ENCODE data around the gene GALNT2.

DNA sequence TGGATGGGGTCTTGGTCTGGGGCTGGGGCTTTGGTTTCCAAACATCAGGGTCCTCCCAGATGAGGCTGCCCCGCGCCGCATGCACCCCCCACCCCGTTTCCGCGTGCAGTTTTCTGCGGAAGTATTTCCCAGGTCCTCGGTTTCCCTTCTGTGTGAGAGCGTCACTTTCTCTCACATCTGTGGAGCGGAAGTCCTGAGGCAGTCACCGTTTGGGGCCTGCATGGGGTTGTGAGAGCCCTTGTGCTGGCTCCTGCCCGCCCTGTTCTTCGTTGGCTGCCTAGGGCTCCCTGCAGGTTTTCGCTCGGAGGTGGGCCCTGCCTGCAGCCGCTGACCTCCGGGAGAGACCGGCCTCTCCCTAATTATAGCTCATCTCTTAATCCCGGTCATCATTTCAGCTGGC lies 88.0 kb downstream of the GALNT2 start:
- TF ChIP-seq, protein P1, sequence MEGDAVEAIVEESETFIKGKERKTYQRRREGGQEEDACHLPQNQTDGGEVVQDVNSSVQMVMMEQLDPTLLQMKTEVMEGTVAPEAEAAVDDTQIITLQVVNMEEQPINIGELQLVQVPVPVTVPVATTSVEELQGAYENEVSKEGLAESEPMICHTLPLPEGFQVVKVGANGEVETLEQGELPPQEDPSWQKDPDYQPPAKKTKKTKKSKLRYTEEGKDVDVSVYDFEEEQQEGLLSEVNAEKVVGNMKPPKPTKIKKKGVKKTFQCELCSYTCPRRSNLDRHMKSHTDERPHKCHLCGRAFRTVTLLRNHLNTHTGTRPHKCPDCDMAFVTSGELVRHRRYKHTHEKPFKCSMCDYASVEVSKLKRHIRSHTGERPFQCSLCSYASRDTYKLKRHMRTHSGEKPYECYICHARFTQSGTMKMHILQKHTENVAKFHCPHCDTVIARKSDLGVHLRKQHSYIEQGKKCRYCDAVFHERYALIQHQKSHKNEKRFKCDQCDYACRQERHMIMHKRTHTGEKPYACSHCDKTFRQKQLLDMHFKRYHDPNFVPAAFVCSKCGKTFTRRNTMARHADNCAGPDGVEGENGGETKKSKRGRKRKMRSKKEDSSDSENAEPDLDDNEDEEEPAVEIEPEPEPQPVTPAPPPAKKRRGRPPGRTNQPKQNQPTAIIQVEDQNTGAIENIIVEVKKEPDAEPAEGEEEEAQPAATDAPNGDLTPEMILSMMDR (IDR thresholded peaks at IDR 0.05 in 8 of 11, conservative IDR thresholded peaks at IDR 0.05 in 3 of 11), result no peak
- TF ChIP-seq POLR2A (IDR thresholded peaks at IDR 0.05), result no peak

All from spleen (tissue), 7 donors.